HG03342 (cell line): ENCODE measurements around the gene TPM4.
"Not testable (repeated sequence)": the region's sequence is repeated elsewhere in the genome, so short reads cannot be mapped to it uniquely, and the experiment has no call there.

Experiments
- ATAC-seq: cut with Tn5 transposase; IDR thresholded peaks from one replicate; pipeline ENCODE4 v1.9.1; 2021; ENCODE audit warnings: mild to moderate bottlenecking, moderate library complexity; ENCODE audit not compliant: unreplicated experiment

The TPM4 gene

GRCh38 chr19:16070366-16070990 lies 5.8 kb upstream of the TPM4 start:
- no peak for ATAC-seq

- no peak for ATAC-seq
These were observed 5.1 kb upstream of the TPM4 start for GRCh38 chr19:16071072-16071691.

GRCh38 chr19:16073481-16073880 lies 2.8 kb upstream of the TPM4 start:
- ATAC-seq = no peak

GRCh38 chr19:16073988-16074387 lies 2.3 kb upstream of the TPM4 start:
- no peak for ATAC-seq

- ATAC-seq = no peak
These were observed 1.6 kb upstream of the TPM4 start for GRCh38 chr19:16074488-16075365.

GRCh38 chr19:16075430-16076153 lies 703 bp upstream of the TPM4 start:
- no peak for ATAC-seq

GRCh38 chr19:16076958-16077611 lies 790 bp downstream of the TPM4 start:
- ATAC-seq = no peak

- ATAC-seq = no peak
These were observed 1.9 kb downstream of the TPM4 start for GRCh38 chr19:16077984-16078758.

GRCh38 chr19:16078759-16079707 lies 2.7 kb downstream of the TPM4 start:
- peak; percentile 39 for ATAC-seq

- no peak for ATAC-seq
These were observed 7.9 kb downstream of the TPM4 start for GRCh38 chr19:16084067-16084685.

- ATAC-seq = no peak
These were observed 8.8 kb downstream of the TPM4 start for GRCh38 chr19:16085115-16085514.

GRCh38 chr19:16087404-16087803 lies 11.1 kb downstream of the TPM4 start:
- not testable (repeated sequence) for ATAC-seq

- no peak for ATAC-seq
These were observed 11.6 kb downstream of the TPM4 start for GRCh38 chr19:16087940-16088339.

- no peak for ATAC-seq
These were observed 12.2 kb downstream of the TPM4 start for GRCh38 chr19:16088351-16089009.

GRCh38 chr19:16089010-16089846 lies 12.9 kb downstream of the TPM4 start:
- ATAC-seq = no peak

- no peak for ATAC-seq
These were observed 15.5 kb downstream of the TPM4 start for GRCh38 chr19:16091546-16092475.
